Activated effector memory CD4-positive, alpha-beta T cell treated with anti-CD3 and anti-CD28 coated beads, Interleukin-2, amount 50 U/mL, for 16 hours (primary cell): ENCODE measurements around the gene TRIM26.

Experiments used
- DNase-seq: peaks from one replicate; pipeline ENCODE4 v3.0.0-alpha.2; 2020

Gene TRIM26

GRCh38 chr6:30206799-30207618, 6.2 kb downstream of the TRIM26 start:
- DNase-seq: no peak

GRCh38 chr6:30206152-30206551, 7.1 kb downstream of the TRIM26 start:
- no peak for DNase-seq

- DNase-seq: no peak
These were observed 9.1 kb downstream of the TRIM26 start for GRCh38 chr6:30204116-30204515.

DNA sequence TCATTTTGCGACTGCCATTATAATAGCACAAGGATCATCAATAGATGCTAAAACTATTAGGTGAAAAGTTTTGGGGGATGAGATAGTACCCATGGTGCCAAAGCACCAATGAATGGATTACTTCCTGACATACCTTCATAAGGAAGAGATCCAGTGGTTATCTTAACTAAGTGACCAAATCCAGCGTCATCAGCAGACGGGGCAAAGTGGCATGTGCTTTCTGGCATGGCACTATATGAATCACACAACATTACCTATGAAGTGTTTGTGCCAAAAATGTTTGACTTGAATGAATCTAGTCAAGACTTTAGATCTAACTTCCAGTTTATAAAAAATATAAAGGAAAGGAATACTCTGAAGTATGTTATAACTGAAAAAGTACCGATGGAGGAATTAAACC, 10.8 kb downstream of the TRIM26 start:
- no peak for DNase-seq

DNA sequence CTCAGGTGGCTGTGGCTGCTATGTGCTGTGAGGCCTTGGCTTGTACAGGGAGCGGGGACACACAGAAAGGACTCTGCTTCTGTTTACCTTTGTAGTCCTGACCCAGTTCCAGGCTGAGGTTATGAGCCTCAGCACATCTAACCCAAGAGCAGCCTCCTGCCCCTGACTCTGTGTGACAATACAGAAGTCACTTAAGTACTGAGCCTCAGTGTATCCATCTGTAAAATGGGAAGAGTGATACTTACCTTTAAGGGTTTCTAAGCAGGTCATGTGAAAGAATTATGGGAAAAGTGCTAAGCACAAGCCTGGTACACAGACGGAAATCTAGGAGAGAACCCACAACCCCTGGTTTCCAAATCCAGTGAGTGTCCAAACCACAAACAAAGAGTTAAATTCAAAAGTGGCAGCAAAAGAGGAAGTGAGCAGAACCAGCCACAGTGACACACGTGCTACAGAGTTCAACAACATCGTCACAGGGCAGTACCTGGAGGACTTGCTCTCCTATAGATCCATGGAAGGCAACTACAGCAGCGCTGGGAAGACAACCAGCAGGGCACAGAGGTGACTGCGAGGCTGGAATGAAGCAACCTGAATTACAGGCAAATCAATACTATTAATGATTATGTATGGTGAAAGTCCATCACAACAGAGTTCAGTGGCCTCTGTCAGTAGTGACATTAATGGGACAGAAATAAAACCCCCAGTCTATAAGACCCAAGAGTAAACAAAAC, 12.5 kb downstream of the TRIM26 start:
- no peak for DNase-seq

- DNase-seq: no peak
These were observed 14.8 kb downstream of the TRIM26 start for GRCh38 chr6:30198166-30199084.

DNA sequence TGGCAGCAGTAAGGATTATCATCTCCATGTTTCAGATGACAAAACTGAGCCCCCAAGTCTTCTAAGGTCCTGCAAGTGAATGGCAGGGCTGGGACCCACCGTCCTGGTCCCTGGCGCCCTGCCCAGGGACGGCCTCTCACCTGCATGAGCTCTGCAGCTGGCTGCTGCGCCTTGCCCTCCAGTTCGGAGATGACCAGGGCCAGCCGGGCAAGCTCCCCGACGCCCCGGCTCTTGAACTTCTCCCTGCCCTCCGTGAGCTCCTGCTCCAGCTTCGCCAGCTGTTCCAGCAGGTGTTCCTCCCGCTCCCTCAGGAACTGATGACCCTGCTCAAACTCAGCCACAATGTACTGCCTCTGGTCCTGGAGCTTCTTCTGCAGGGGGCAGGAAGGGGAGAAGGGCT, 16.8 kb downstream of the TRIM26 start:
- no peak for DNase-seq

DNA sequence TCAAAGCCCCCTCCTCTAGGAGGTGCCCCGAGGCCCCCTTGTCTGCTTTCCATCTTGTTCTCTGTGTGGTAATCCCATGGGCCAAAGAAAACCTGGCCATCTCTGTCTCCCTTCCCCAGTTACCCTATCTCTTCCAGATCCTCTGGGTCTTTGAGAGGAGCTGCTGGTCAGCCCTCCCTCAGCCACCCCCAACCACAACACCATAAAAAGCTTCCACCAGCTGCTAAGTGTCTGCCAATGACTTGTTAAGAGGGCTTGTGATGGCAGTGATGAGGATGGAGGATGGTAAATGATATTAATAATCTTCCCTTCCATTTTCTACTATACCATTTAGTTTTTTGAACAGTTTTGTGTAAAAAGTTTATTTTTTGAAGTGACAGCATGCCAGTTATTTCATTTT, 17.3 kb downstream of the TRIM26 start:
- no peak for DNase-seq

- DNase-seq: no peak
These were observed 18.2 kb downstream of the TRIM26 start for GRCh38 chr6:30194797-30195690.

GRCh38 chr6:30192076-30192475, 21.1 kb downstream of the TRIM26 start:
- DNase-seq: no peak

DNA sequence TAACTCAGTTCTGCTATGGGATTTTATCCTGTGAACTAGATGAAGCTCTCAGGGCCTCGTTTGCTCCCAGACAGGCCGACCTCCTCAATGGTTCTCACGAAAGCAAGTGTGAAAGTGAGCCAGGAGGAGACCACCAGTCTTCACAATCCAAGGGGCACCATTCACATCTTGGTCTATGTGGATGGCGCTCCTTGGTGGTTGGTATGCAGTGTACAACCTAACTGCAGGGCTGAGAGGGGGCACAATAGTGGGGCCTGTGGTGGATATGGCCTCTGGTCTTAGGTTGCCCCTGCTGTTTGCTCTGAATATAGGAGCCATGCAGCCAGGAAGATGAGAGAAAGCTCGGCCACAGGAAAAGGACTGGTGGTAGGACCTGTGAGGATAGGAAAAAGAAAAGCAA, 24.7 kb downstream of the TRIM26 start:
- DNase-seq: no peak

DNA sequence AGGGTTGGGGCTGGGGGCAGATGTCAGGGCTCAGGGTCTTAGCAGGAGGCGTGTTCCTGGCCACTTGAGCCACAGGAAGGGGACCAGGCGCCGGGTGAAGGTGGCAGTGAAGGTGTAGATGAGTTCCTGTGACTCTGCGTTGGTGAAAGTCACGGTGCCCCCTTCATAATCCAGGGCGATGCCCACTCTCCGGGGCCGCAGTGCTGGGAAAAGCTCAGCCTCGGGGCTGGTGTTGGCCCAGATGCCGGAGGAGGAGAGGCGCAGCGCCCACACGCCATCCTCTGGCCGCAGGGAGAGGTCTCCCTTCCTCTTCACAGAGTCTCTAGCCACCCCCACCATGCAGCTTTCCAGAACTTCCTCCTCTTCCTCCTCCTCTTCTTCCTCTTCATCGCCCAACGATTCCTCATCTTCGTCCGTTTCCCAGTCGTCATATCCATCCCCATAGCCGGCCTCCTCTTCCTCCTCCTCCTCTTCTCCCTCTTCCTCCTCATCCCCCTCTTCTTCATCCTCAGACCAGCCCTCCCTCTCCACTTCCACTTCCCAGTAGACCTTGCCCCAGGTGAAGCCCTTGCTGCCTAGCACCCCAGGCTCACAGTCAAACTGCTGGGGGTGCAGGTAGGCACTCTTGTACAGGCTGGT, 27.2 kb downstream of the TRIM26 start:
- DNase-seq: no peak

GRCh38 chr6:30184417-30185031, 28.7 kb downstream of the TRIM26 start:
- no peak for DNase-seq

GRCh38 chr6:30180145-30180544, 33.1 kb downstream of the TRIM26 start:
- no peak for DNase-seq

DNA sequence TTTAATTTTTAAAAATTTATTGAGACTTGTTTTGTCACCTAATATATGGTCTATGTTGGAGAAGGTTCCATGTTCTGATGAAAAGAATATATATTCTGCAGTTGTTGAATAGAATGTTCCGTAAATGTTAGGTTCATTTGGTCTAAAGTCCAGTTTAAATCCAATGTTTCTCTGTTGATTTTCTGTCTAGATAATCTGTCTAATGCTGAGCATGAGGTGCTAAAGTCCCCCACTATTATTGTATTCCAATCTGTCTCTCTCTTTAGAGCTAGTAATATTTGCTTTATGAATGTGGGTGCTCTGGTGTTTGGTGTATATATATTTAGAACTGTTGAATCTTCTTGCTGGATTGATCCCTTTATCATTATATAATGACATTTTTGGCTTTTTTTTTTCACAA, 34.4 kb downstream of the TRIM26 start:
- DNase-seq: no peak

- no peak for DNase-seq
These were observed 37.4 kb downstream of the TRIM26 start for GRCh38 chr6:30175765-30176164.

DNA sequence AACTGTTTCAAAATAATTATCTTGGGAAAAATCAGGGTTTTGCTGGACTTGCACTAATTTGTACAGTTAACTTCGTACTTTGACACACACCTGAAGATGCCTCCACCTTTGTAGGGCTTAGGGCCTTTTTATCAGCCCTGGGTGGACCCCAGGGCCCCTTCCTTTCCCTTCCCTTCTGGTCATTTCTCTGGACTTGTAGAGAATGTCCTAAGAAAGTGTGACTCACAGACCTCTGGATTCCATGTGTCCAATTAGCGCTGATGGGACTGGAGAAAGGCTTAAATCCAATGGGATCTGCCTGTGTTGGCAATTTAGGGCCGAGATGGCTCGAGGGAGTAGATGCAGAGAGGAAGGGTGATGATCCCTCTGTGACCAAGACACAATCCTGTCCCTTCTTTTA, 40.5 kb downstream of the TRIM26 start:
- DNase-seq: no peak

- no peak for DNase-seq
These were observed 41.3 kb downstream of the TRIM26 start for GRCh38 chr6:30171677-30172471.

DNA sequence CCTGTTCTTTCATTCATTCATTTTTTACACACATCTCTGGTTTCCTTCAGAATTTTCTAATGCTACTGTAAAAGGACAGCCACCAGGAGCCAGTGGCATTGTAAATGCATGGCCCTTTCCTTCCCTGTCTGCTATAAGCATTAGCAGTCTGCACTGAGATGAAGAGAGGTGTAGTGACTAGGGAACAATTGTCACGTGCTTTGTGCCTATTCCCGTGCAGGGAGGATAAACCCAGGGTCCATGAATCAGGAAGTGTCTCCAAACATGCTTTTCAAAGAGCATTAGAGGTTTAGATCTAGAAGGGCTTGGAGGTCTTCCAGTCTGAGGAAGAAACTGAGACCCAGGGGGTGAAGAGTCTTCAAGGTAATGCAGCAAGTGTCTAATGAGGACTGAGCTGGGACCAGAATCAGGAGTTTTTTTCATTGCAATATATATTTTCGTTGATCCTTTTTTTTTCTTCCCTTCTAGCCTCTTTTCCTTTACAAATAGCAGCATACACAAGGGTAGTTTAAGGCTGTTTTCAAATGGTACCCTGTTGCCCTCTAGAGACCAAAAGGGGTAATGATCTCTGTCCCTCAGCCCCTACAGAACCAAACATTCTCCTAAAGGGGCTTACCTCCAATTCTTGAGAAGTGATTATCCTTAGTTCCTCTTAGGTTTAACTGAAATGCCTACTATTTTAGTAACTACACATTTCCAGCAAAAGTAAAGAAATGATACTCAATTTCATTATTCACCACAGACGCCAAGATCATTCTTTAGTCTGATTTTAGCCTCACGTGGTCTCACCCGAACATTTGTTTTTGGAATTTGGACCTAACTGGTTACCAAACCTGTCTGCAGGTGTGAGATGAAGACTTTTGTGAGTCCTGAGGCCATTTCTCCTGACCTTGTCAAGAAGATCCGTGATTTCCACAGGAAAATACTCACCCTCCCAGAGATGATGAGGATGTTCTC, 43.3 kb downstream of the TRIM26 start:
- DNase-seq: no peak
